C4-2B (cell line): Measurements from ENCODE around the gene PELI3.
"Not testable (repeated sequence)": the region's sequence is repeated elsewhere in the genome, so short reads cannot be mapped to it uniquely, and the experiment has no call there.

ENCODE experiments used
- H3K27ac ChIP-seq: fragments of 450-650 bp; 2 replicates; pipeline ENCODE4 v1.5.1; 2017
- ZFX ChIP-seq: fragments of 450-650 bp; IDR thresholded peaks from 2 replicates; pipeline ENCODE4 v1.6.1; 2017
- TF ChIP-seq, protein P1 (sequence below): fragments of 450-650 bp; conservative IDR thresholded peaks from 2 replicates; pipeline ENCODE4 v1.5.1; 2017; ENCODE audit warnings: mild to moderate bottlenecking

Gene PELI3

DNA sequence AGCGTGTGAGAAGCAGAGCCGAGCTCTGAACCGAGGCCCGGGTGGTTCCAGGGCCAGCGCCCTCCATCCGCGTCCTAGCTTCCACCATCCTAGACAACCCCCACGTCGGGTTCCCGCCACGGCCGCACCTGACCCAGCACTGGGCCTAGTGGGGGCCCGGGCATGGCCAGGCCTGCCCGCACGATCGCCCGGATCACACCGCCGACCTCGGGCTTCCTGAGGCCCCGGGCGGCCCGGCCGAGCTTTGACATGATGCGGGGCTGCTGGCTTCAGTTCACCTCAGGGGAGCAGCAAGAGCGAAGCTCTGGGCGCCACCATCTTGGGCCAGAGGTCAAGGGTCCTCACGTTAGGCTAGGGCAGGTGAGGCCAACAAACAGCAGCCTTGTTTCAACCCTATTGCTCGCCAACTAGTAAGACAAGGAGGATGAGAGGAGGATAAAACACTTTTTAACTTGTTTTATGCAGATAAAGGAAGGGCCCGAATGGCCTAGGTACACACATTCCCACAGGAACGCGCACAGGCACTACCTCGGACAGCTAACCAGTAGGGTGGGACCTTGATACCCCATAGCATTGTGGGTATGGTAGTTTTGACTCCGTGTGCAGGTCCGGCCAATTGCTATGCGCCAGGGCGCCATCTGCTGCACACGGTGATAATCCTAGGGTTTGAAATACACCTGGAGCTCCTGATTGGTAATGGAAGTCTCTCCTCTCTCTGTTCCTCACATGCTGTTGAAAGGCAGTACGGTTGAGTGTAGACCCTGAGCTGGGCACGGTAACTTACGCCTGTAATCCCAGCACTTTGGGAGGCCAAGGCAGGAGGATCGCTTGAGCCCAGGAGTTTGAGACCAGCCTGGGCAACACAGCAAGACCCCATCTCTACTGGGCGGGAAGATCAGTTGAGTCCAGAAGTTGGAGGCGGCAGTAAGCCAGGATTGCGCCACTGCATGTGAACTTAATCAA lies 27.9 kb upstream of the PELI3 start, which contains the start of gene MRPL11:
Gene MRPL11 (minus strand): TSS at position 345 of the 963 bp plus-strand sequence. CDS start 94 bp downstream, at position 251.
- peak within 1 kb of the TSS; percentile 88 for H3K27ac ChIP-seq
- TF ChIP-seq, protein P1, sequence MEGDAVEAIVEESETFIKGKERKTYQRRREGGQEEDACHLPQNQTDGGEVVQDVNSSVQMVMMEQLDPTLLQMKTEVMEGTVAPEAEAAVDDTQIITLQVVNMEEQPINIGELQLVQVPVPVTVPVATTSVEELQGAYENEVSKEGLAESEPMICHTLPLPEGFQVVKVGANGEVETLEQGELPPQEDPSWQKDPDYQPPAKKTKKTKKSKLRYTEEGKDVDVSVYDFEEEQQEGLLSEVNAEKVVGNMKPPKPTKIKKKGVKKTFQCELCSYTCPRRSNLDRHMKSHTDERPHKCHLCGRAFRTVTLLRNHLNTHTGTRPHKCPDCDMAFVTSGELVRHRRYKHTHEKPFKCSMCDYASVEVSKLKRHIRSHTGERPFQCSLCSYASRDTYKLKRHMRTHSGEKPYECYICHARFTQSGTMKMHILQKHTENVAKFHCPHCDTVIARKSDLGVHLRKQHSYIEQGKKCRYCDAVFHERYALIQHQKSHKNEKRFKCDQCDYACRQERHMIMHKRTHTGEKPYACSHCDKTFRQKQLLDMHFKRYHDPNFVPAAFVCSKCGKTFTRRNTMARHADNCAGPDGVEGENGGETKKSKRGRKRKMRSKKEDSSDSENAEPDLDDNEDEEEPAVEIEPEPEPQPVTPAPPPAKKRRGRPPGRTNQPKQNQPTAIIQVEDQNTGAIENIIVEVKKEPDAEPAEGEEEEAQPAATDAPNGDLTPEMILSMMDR: peak; percentile 93
- TF ChIP-seq ZFX: peak; percentile 94

GRCh38 chr11:66440101-66440939 lies 26.4 kb upstream of the PELI3 start:
- H3K27ac ChIP-seq: not testable (repeated sequence)

DNA sequence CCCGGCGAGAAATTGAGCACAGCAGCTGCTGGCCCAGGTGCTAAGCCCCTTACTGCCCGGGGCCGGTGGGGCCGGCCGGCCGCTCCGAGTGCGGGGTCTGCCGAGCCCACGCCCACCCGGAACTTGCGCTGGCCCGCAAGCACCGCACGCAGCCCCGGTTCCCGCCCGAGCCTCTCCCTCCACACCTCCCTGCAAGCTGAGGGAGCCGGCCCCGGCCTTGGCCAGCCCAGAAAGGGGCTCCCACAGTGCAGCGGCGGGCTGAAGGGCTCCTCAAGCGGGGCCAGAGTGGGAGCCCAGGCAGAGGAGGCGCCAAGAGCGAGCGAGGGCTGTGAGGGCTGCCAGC lies 25.8 kb upstream of the PELI3 start:
- H3K27ac ChIP-seq: not testable (repeated sequence)

DNA sequence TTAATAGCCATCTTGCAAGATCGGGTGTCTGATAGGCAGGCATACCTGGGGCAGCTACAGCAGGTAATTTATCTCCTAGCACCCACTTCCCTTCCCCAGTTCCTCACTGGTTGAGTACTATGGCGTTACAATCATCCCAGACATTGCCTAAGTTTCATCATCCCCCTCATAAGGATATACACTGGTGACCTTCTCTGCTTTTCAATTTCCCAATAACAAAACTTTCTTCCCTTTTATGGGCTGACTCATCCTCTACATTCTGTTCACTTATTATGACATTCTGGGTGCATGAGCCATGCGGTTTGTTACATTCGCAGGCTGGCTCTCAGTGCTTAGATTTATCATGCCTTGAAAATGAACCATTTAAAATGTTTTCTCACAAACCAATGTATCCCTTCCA lies 23.1 kb upstream of the PELI3 start:
- no peak overlapping the region for H3K27ac ChIP-seq
- TF ChIP-seq, protein P1: no peak
- TF ChIP-seq ZFX: no peak

DNA sequence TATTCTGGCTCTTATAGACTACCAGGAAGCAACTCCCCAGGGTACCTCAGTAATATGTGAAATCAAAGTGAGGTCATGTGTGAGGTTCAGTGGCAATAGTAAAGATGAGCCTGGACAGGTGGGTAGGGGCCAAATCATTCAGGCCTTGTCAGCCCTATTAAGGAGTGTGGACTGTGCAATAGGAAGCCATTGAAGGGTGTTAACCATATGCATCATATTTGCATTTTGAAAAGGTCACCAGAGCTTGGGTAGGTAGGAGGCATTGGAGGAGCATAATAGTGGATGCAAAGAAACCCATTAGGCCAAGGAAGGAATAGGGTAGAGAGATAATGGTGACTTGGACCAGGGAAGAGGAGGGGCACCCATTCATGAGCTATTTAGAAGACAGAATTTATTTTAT lies 19.7 kb upstream of the PELI3 start:
- TF ChIP-seq, protein P1: no peak
- TF ChIP-seq ZFX: no peak
- H3K27ac ChIP-seq: no peak overlapping the region

DNA sequence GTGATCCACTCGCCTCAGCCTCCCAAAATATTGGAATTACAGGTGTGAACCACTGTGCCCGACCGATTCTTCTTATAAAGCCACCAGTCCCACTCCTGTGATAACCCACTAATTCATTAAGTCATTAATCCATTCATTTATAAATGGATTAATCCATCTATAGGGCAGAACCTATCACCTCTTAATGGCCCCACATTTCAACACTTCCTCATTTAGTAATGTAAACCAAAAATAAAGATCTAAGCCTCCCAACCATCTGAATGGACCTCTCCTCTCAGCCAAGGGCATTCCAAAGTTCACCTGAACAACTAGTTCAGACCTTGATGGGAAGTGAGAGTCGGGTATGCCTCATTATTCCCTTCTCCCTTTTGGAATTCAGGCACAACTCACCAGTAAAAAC lies 18.2 kb upstream of the PELI3 start:
- H3K27ac ChIP-seq: no peak overlapping the region
- TF ChIP-seq ZFX: no peak

- no peak overlapping the region for H3K27ac ChIP-seq
- TF ChIP-seq, protein P1: no peak
- TF ChIP-seq ZFX: no peak
Measured at GRCh38 chr11:66450560-66450959, 16.1 kb upstream of the PELI3 start.

GRCh38 chr11:66451663-66452062 lies 15.0 kb upstream of the PELI3 start:
- no peak overlapping the region for H3K27ac ChIP-seq
- TF ChIP-seq, protein P1: no peak
- no peak for TF ChIP-seq ZFX
